Medulla oblongata (tissue), 1 donor: ENCODE results near the gene PIGT.
"Not testable (repeated sequence)": the region's sequence is repeated elsewhere in the genome, so short reads cannot be mapped to it uniquely, and the experiment has no call there.

Source experiments
- DNase-seq: peaks from one replicate; pipeline ENCODE4 v3.0.0-alpha.2; 2015; ENCODE audit errors: extremely low spot score

The PIGT gene

GRCh38 chr20:45462711-45463509 is 47.0 kb downstream of the PIGT start:
- DNase-seq, result no peak

- no peak for DNase-seq
Measured at GRCh38 chr20:45463709-45464108, 47.8 kb downstream of the PIGT start.

DNA sequence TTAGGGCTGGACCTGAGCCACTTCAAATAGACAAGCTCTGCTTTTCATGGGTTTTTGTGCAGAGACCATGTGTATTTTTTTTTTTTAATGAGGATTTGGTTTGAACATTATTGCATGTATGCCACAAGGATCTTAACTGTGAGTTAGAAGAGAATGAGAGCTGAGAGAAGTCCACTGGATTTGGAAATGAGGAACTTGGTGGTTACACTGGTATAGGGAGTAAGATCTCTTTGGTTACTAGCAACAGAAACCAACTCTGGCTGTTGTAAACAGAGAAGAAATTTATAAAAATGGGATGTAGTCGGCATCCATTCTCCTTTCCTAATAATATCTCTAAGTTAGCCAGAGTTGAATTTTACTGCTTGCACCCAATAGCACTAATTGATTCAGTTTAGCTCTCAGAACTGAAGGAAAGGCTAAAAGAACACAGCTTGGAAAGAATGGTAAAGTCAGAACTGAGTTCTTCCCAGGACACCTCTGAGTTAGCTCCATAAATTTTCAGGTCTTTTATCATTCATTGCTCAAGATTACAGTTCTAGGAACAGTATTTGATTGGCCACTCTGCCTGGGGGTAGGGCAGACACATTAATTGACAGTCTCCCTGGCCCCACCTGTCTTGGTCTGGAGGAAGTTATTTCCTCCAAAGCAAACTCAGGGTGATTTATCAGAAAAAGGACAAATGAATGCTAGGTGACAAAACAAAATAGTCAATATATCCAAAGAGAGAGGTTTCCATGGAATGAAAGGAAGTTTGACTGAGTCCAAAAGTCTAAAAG is 49.7 kb downstream of the PIGT start:
- no peak for DNase-seq

DNA sequence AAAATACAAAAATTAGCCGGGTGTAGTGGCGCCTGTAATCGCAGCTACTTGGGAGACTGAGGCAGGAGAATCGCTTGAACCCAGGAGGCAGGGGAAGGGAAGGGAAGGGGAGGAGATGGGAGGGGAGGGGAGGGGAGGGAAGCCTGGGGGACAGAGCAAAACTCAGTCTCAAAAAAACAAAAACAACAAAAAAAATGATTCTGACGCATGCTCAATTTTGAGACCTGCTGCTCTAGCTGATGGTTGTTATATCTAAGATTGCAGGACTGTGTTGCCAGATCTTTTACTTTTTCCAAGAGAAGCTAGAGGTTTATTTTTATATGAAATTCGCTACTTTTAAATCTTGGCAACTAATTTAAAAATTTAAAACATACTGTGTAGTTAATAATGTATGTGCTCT is 51.2 kb downstream of the PIGT start:
- DNase-seq, result no peak

DNA sequence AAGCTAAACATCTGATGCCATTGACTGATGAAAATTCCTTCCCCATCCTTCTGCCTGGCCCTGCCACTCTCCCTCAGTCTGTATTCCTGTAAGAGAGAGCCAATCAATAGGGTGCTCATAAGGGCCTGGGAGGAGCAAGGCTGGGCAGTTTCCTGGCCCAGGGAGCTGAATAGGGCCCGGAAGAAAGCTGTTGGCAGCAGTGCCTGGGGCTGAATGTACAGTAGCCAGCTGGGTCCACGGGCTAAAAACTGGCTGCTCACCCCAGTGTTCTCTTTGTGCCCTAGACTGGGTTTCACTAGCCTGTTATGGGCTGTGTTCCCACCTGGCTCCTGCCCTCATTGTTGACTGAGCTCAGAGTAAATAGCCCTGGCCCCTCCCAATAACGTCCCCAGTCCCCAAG is 51.9 kb downstream of the PIGT start:
- DNase-seq, result peak; percentile 36

GRCh38 chr20:45469336-45470261 is 53.7 kb downstream of the PIGT start, which contains the start of gene WFDC2:
TSS of gene WFDC2 (plus strand) at chr20:45469753. CDS start at chr20:45469782, 29 bp downstream.
- DNase-seq, result no peak

DNA sequence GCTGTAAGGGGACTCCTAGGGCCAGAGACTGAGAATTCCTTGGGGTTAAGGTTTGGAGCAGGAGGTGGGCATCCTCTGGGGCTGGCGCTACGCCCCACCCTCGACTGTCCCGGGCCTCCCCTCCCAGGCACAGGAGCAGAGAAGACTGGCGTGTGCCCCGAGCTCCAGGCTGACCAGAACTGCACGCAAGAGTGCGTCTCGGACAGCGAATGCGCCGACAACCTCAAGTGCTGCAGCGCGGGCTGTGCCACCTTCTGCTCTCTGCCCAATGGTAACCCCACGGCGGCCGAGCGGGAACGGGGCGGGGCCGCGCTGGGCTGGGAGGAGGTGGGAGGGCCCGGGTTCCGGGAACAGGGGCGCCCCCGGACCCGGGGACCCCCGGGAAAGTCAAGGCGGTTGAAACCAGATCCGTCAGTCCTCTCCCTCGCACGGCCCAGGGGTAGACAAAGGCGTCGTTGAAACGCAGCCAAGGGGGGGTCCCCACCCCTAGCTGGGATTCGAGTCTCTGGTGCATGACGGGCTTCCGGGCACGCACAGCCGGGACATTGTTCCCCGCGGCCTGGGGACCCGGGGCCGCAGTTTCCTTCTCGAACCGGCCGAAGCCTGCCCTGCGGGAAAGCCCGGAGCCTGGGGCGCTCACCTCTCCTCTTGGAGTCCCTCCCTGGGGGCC is 54.5 kb downstream of the PIGT start:
- peak; percentile 25 for DNase-seq

DNA sequence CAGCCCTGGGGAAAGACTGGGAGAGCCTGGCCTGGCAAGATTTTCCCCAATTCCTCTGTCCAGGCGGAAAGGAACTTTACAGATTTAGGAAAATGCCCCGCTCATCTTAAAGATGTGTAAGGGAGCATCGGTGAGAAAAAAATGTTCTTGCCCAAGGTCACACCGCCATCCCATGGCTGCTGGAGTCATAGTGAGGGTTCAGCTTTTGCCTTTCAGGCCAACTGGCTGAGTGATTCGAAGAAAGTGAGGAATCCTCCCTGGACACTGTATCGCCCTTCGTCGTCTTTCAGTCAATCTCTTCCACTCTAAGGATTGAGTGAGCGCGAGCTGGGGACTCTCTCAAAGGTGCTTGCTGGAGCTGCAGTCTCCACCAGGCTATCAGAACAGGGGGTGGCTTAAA is 55.0 kb downstream of the PIGT start:
- peak; percentile 24 for DNase-seq

- DNase-seq, result not testable (repeated sequence)
Measured at GRCh38 chr20:45472286-45472685, 56.3 kb downstream of the PIGT start.
